Spleen (tissue), 11 donors: Measurements from ENCODE around the gene DRAXIN. TPM values are rescaled to one million over a fixed set of nuclear protein-coding genes. Genes with fewer than 3 reads are reported as not detected.

Experiments
- DNase-seq: peaks from one replicate; pipeline ENCODE4 v3.0.0-alpha.2; 2020
- H3K27ac ChIP-seq, 8 donors: fragments of 200-600 bp; sonication (generic) in 7 of 8; 1 replicate in 4 of 8; 2 replicates in 4 of 8; pipeline versions ENCODE4 v1.5.0 to v1.8.0; 2016 to 2021; ENCODE audit warnings: inconsistent platforms in 4 of 8, mild to moderate bottlenecking in 4 of 8, moderate library complexity in 1 of 8
- H3K27me3 ChIP-seq, 7 donors: fragments of 200-600 bp; sonication (generic) in 6 of 7; replicated peaks in 1 of 7; 1 replicate in 4 of 7; 2 replicates in 3 of 7; pipeline versions ENCODE4 v1.5.0 to v1.8.0; 2016 to 2021; ENCODE audit warnings: inconsistent platforms in 3 of 7, mild to moderate bottlenecking in 1 of 7
- H3K36me3 ChIP-seq, 6 donors: fragments of 200-600 bp; sonication (generic) in 5 of 6; 1 replicate in 4 of 6; 2 replicates in 2 of 6; pipeline versions ENCODE4 v1.5.0 to v1.8.0; 2016 to 2021; ENCODE audit warnings: inconsistent platforms in 2 of 6
- H3K4me1 ChIP-seq, 6 donors: fragments of 200-600 bp; sonication (generic) in 5 of 6; 1 replicate in 3 of 6; 2 replicates in 3 of 6; pipeline versions ENCODE4 v1.5.0 to v1.8.0; 2016 to 2021; ENCODE audit warnings: inconsistent platforms in 3 of 6
- H3K4me3 ChIP-seq, 8 donors: fragments of 200-600 bp; sonication (generic) in 7 of 8; 1 replicate in 4 of 8; 2 replicates in 4 of 8; pipeline versions ENCODE4 v1.5.0 to v1.8.0; 2016 to 2021; ENCODE audit warnings: inconsistent platforms in 4 of 8, mild to moderate bottlenecking in 4 of 8, moderate library complexity in 2 of 8
- H3K9me3 ChIP-seq, 8 donors: fragments of 200-600 bp; sonication (generic) in 7 of 8; 1 replicate in 4 of 8; 2 replicates in 4 of 8; pipeline versions ENCODE4 v1.5.0 to v1.8.0; 2016 to 2021; ENCODE audit warnings: inconsistent platforms in 4 of 8
- CTCF ChIP-seq, 11 experiments: fragments of 200-600 bp in 7 of 11; fragments of 450-650 bp in 4 of 11; sonication (generic) in 4 of 11; IDR thresholded peaks in 8 of 11; conservative IDR thresholded peaks in 3 of 11; 1 replicate in 7 of 11; 2 replicates in 4 of 11; pipeline versions ENCODE4 v1.4.0 to v1.8.0; 2016 to 2021; ENCODE audit warnings: antibody characterized with exemption in 11 of 11, inconsistent platforms in 4 of 11, mild to moderate bottlenecking in 1 of 11
- POLR2A ChIP-seq, 3 donors: fragments of 450-650 bp; IDR thresholded peaks; one replicate each; pipeline ENCODE4 v1.5.1; 2017; ENCODE audit warnings: antibody characterized with exemption in 3 of 3, mild to moderate bottlenecking in 1 of 3
- POLR2AphosphoS5 ChIP-seq, 3 donors: sonication (generic); formaldehyde crosslinking; IDR thresholded peaks; one replicate each; pipeline ENCODE4 v1.5.1; 2017; ENCODE audit warnings: antibody characterized with exemption in 3 of 3
- WGBS, 5 donors: extraction: QIAGEN DNeasy Blood & Tissue Kit in 3 of 5; methylation state at CpG; one replicate each; pipeline versions ENCODE4 v1.1.5 to v1.1.7; 2013 to 2018; 5-methylcytosine and 5-hydroxymethylcytosine counted together
- intact Hi-C: fragments of 100-400 bp; cut with DNase I; formaldehyde crosslinking; loops from one replicate; pipeline ENCODE4 v1.15.0; 2023; ENCODE audit warnings: low total_unique reads
- polyA plus RNA-seq, 3 donors: library from polyadenylated mRNA; stranded (reverse); fragments of 200-250 nt; gene quantifications; one replicate each; pipeline ENCODE4 v1.2.1, GENCODE V29; 2013
- total RNA-seq, 7 donors: library from RNA; depleted of rRNA in 3 of 7; stranded (reverse); fragments of >200 nt in 3 of 7; fragmentation: NEBNext Ultra II Directional in 4 of 7; extraction: Animal tissue kit (Norgen Biotek cat#: 25700) in 4 of 7; gene quantifications; one replicate each; pipeline versions ENCODE4 v1.1.0 to v1.2.1, GENCODE V29; 2016 to 2021
- donor health status: healthy with polysubstance abuse.
- donor health status: DM: no; HTN: no; CAD: no; lungs with moderate emphysema.
- donor health status: DM: no; HTN: no; CAD: no.
- donor health status: Bipolar disorder and iron deficiency.
- donor health status: healthy.
- donor health status: DM: no; HTN: no; CAD: no.
- donor health status: DM: yes; HTN: yes; CAD: no.

DRAXIN gene
- total and polyA plus RNA-seq, 10 donors: 0.04 to 0.37 (median 0.10) TPM; not detected in 3

- no peak overlapping the region for H3K4me3 ChIP-seq
- no peak overlapping the region for H3K27ac ChIP-seq
- H3K9me3 ChIP-seq: no peaks in the 10 kb centered on the region
- H3K27me3 ChIP-seq: no peaks in the 10 kb centered on the region
- no peak for DNase-seq
- WGBS, 5 donors: 80 to 94% (median 90%) methylated on average over 9 of the region's 9 CpGs
- intact Hi-C loops: no loop called here
- no peaks in the 10 kb centered on the region for H3K36me3 ChIP-seq
- TF ChIP-seq POLR2AphosphoS5 (IDR thresholded peaks at IDR 0.05) (no peak), POLR2A (IDR thresholded peaks at IDR 0.05) (no peak), CTCF (IDR thresholded peaks at IDR 0.05 in 8 of 11, conservative IDR thresholded peaks at IDR 0.05 in 3 of 11) (no peak)
- no peaks in the 10 kb centered on the region for H3K4me1 ChIP-seq
These were observed 83.2 kb downstream of the DRAXIN start for GRCh38 chr1:11774753-11775152.

Other genes starting within 250 kb of the DRAXIN start
- under 1 TPM; 0.32 to 0.69 (median 0.52) TPM for gene DISP3, start 212.6 kb upstream of the DRAXIN start, total RNA-seq
- gene DISP3, start 212.6 kb upstream of the DRAXIN start, polyA plus RNA-seq: under 1 TPM; 0.06 to 0.35 (median 0.26) TPM
- gene FBXO2, start 37.3 kb upstream of the DRAXIN start, total RNA-seq: 1 to 10 TPM; 2.1 to 6.7 (median 4.5) TPM
- 1 to 10 TPM; 3.8 to 5.8 (median 5.8) TPM for gene FBXO2, start 37.3 kb upstream of the DRAXIN start, polyA plus RNA-seq
- gene FBXO44, start 36.8 kb upstream of the DRAXIN start, total RNA-seq: 10 to 100 TPM; 15.3 to 30.5 (median 21.6) TPM
- gene FBXO44, start 36.8 kb upstream of the DRAXIN start, polyA plus RNA-seq: 10 to 100 TPM; 27.9 to 39.4 (median 37.1) TPM
- gene FBXO6, start 27.5 kb upstream of the DRAXIN start, total RNA-seq: 10 to 100 TPM in 6 of 7 donors, 1 to 10 TPM in 1; 8.1 to 21.2 (median 14.5) TPM
- 10 to 100 TPM; 13.1 to 19.5 (median 16.5) TPM for gene FBXO6, start 27.5 kb upstream of the DRAXIN start, polyA plus RNA-seq
- gene MAD2L2, start 10.6 kb upstream of the DRAXIN start, total RNA-seq: 10 to 100 TPM; 22.7 to 41.0 (median 29.8) TPM
- gene MAD2L2, start 10.6 kb upstream of the DRAXIN start, polyA plus RNA-seq: 10 to 100 TPM; 30.8 to 42.1 (median 37.2) TPM
- gene AGTRAP, start 44.4 kb downstream of the DRAXIN start, total RNA-seq: 100 to 1,000 TPM in 2 of 7 donors, 10 to 100 TPM in 5; 48.5 to 120 (median 64.2) TPM
- 10 to 100 TPM; 40.8 to 54.7 (median 50.5) TPM for gene AGTRAP, start 44.4 kb downstream of the DRAXIN start, polyA plus RNA-seq
- 1 to 10 TPM in 1 of 7 donors, under 1 TPM in 5, not detected in 1; 0.74 to 4.8 (median 0.86) TPM for gene C1orf167, start 70.5 kb downstream of the DRAXIN start, total RNA-seq
- 1 to 10 TPM in 2 of 3 donors, under 1 TPM in 1; 0.96 to 1.7 (median 1.7) TPM for gene C1orf167, start 70.5 kb downstream of the DRAXIN start, polyA plus RNA-seq
- 10 to 100 TPM; 46.5 to 79.8 (median 76.0) TPM for gene MTHFR, start 114.3 kb downstream of the DRAXIN start, total RNA-seq
- gene MTHFR, start 114.3 kb downstream of the DRAXIN start, polyA plus RNA-seq: 10 to 100 TPM in 1 of 3 donors, 1 to 10 TPM in 2; 6.7 to 23.4 (median 8.3) TPM
- 10 to 100 TPM; 21.2 to 34.4 (median 27.9) TPM for gene CLCN6, start 114.5 kb downstream of the DRAXIN start, total RNA-seq
- gene CLCN6, start 114.5 kb downstream of the DRAXIN start, polyA plus RNA-seq: 10 to 100 TPM in 2 of 3 donors, 1 to 10 TPM in 1; 6.3 to 13.5 (median 12.4) TPM
- 1 to 10 TPM in 1 of 7 donors, not detected in 6; 2.6 TPM for gene NPPA, start 156.1 kb downstream of the DRAXIN start, total RNA-seq
- 1 to 10 TPM in 1 of 3 donors, under 1 TPM in 2; 0.22 to 2.9 (median 0.24) TPM for gene NPPA, start 156.1 kb downstream of the DRAXIN start, polyA plus RNA-seq
- not detected for gene NPPB, start 167.2 kb downstream of the DRAXIN start, total RNA-seq
- under 1 TPM; 0.38 to 0.80 (median 0.57) TPM for gene NPPB, start 167.2 kb downstream of the DRAXIN start, polyA plus RNA-seq
- 10 to 100 TPM; 39.0 to 93.0 (median 45.8) TPM for gene KIAA2013, start 234.7 kb downstream of the DRAXIN start, total RNA-seq
- gene KIAA2013, start 234.7 kb downstream of the DRAXIN start, polyA plus RNA-seq: 10 to 100 TPM; 20.7 to 36.2 (median 26.5) TPM
- 10 to 100 TPM; 40.0 to 53.4 (median 46.4) TPM for gene PLOD1, start 243.0 kb downstream of the DRAXIN start, total RNA-seq
- gene PLOD1, start 243.0 kb downstream of the DRAXIN start, polyA plus RNA-seq: 10 to 100 TPM; 11.6 to 19.7 (median 14.5) TPM